ENCODE data around the gene FAM110A. TPM values are rescaled to one million over a fixed set of nuclear protein-coding genes. Genes with fewer than 3 reads are reported as not detected.

The FAM110A gene
- total and polyA plus RNA-seq, 9 of the 15 experiments (the other 6 are each of a cell fraction or from before 2014, with no cell fraction given) = 0.73 to 15.5 (median 3.6) TPM

GRCh38 chr20:833450-834150 is at the start of gene FAM110A (continued):
- TF ChIP-seq CUX1 (CRISPR knock-in tag; IDR thresholded peaks at IDR 0.05) = no peak
- TF ChIP-seq CREM (IDR thresholded peaks at IDR 0.05; ENCODE audit: low read depth) = peak; percentile 28
- TF ChIP-seq FOXP1 (CRISPR knock-in tag; IDR thresholded peaks at IDR 0.05) = no peak
- TF ChIP-seq ARID2 (IDR thresholded peaks at IDR 0.05) = no peak
- peak in 1 of 2 experiments; percentile 33; a peak in 1 of 4 replicates for TF ChIP-seq SRF (CRISPR knock-in tag; IDR thresholded peaks at IDR 0.05)
- TF ChIP-seq, protein P1, sequence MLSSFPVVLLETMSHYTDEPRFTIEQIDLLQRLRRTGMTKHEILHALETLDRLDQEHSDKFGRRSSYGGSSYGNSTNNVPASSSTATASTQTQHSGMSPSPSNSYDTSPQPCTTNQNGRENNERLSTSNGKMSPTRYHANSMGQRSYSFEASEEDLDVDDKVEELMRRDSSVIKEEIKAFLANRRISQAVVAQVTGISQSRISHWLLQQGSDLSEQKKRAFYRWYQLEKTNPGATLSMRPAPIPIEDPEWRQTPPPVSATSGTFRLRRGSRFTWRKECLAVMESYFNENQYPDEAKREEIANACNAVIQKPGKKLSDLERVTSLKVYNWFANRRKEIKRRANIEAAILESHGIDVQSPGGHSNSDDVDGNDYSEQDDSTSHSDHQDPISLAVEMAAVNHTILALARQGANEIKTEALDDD (IDR thresholded peaks at IDR 0.05) = no peak
- peak; percentile 44 for TF ChIP-seq RBBP5 (IDR thresholded peaks at IDR 0.05; ENCODE audit: borderline replicate concordance, insufficient read depth, low read length, poor library complexity, severe bottlenecking)
- peak; percentile 92 for TF ChIP-seq JUND (IDR thresholded peaks at IDR 0.05; ENCODE audit: borderline replicate concordance, low read depth, low read length)
- TF ChIP-seq JUND (tag; IDR thresholded peaks at IDR 0.05; ENCODE audit: borderline replicate concordance, low read depth, low read length) = no peak
- 0 out of 2 replicates have a peak, but pooled peaks have one; percentile 4 for TF ChIP-seq SMARCA4 (IDR thresholded peaks at IDR 0.05)
- no peak for TF ChIP-seq POU5F1 (IDR thresholded peaks at IDR 0.05; ENCODE audit: borderline replicate concordance, low read depth, low read length, partially characterized antibody)
- TF ChIP-seq, protein P2, sequence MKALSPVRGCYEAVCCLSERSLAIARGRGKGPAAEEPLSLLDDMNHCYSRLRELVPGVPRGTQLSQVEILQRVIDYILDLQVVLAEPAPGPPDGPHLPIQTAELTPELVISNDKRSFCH (CRISPR knock-in tag; IDR thresholded peaks at IDR 0.05) = no peak
- TF ChIP-seq, protein P2 (tag; IDR thresholded peaks at IDR 0.05) = peak; percentile 65; the same call in 1 of the 2 replicates
- no peak for TF ChIP-seq PCBP2 (IDR thresholded peaks at IDR 0.05; ENCODE audit: low read depth, low read length, poor library complexity, severe bottlenecking)
- no peak for TF ChIP-seq PML (IDR thresholded peaks at IDR 0.05; ENCODE audit: low read length)
- TF ChIP-seq, protein P3, sequence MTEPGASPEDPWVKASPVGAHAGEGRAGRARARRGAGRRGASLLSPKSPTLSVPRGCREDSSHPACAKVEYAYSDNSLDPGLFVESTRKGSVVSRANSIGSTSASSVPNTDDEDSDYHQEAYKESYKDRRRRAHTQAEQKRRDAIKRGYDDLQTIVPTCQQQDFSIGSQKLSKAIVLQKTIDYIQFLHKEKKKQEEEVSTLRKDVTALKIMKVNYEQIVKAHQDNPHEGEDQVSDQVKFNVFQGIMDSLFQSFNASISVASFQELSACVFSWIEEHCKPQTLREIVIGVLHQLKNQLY (CRISPR knock-in tag; conservative IDR thresholded peaks at IDR 0.05) = no peak
- no peak for TF ChIP-seq STAT5A (IDR thresholded peaks at IDR 0.05; ENCODE audit: borderline replicate concordance, low read length)
- TF ChIP-seq ZNF124 (CRISPR knock-in tag; IDR thresholded peaks at IDR 0.05) = no peak
- peak; percentile 66 for TF ChIP-seq RBM22 (IDR thresholded peaks at IDR 0.05; ENCODE audit: low read depth, low read length, poor library complexity, severe bottlenecking)
- no peak for TF ChIP-seq ZNF436 (CRISPR knock-in tag; IDR thresholded peaks at IDR 0.05)
- TF ChIP-seq SLC30A9 (CRISPR knock-in tag; IDR thresholded peaks at IDR 0.05) = no peak
